Endothelial cell of umbilical vein (primary cell): Measurements from ENCODE around the gene SKA1. TPM values are rescaled to one million over a fixed set of nuclear protein-coding genes. Genes with fewer than 3 reads are reported as not detected.

Experiments used
- BruUV-seq: library from RNA; stranded (reverse); fragments of 400-500 nt; replicated peaks from 2 replicates; lab custom pipeline; 2021; lab: Mats Ljungman, UMichigan
- CTCF ChIA-PET: fragments of 300-600, 350-600 bp; sonication (Branson Sonifier 250); formaldehyde crosslinking; loops from one replicate; lab custom pipeline; 2021; ENCODE audit warnings: antibody characterized with exemption, inconsistent platforms; lab: Charles Lee
- POLR2A ChIA-PET: fragments of 300-600, 350-600 bp; sonication (Branson Sonifier 250); formaldehyde crosslinking; loops from one replicate; lab custom pipeline; 2021; ENCODE audit warnings: antibody characterized with exemption, inconsistent platforms; lab: Charles Lee
- DNase-seq: peaks from one replicate; pipeline ENCODE4 v3.0.0-alpha.2; 2011; ENCODE audit warnings: low read depth, low spot score
- FAIRE-seq: peaks from 2 replicates; lab custom pipeline; 2011; peaks lifted over from hg19 to GRCh38; lab: Jason Lieb, UNC
- H2AFZ ChIP-seq: 2 replicates; pipeline ENCODE4 v1.6.0; 2012; ENCODE audit warnings: low read depth, low read length, control low read depth, inconsistent platforms
- H3K27ac ChIP-seq: 2 replicates; pipeline ENCODE4 v1.5.1; 2011; ENCODE audit warnings: low read depth, mild to moderate bottlenecking, control low read depth, low read length, moderate library complexity; ENCODE audit not compliant: insufficient read depth
- H3K27me3 ChIP-seq, 2 experiments: 2 replicates each; pipeline versions ENCODE4 v1.6.0 to v1.6.1; 2011; ENCODE audit warnings: low read length in 2 of 2, mixed read lengths in 1 of 2; ENCODE audit not compliant: control insufficient read depth in 2 of 2, insufficient read depth in 2 of 2
- H3K36me3 ChIP-seq, 2 experiments: 2 replicates in 1 of 2; 3 replicates in 1 of 2; pipeline ENCODE4 v1.5.1; 2011; ENCODE audit warnings: low read length in 2 of 2, mild to moderate bottlenecking in 1 of 2, moderate library complexity in 1 of 2; ENCODE audit not compliant: control insufficient read depth in 2 of 2, insufficient read depth in 2 of 2; ENCODE audit errors: extremely low read depth in 1 of 2
- H3K4me1 ChIP-seq: 3 replicates; pipeline ENCODE4 v1.5.1; 2011; ENCODE audit warnings: mild to moderate bottlenecking, low read length; ENCODE audit not compliant: control insufficient read depth, insufficient read depth; ENCODE audit errors: extremely low read depth
- H3K4me2 ChIP-seq: 2 replicates; pipeline ENCODE4 v1.6.1; 2011; ENCODE audit warnings: low read length, control low read depth, mixed read lengths; ENCODE audit not compliant: insufficient read depth
- H3K4me3 ChIP-seq, 3 experiments: fragments of 200-600 bp in 1 of 3; sonication (generic), shearing (Covaris generic) in 1 of 3; replicated peaks in 1 of 3; 2 replicates each; pipeline ENCODE4 v1.5.1; 2011 to 2016; ENCODE audit warnings: control low read depth in 3 of 3, low read length in 3 of 3, mild to moderate bottlenecking in 2 of 3, inconsistent platforms in 1 of 3, low read depth in 1 of 3, moderate library complexity in 1 of 3; ENCODE audit not compliant: insufficient read depth in 1 of 3
- H3K79me2 ChIP-seq: 2 replicates; pipeline ENCODE4 v1.6.0; 2012; ENCODE audit warnings: low read length, inconsistent platforms; ENCODE audit not compliant: control insufficient read depth, insufficient read depth
- H3K9ac ChIP-seq: replicated peaks from 2 replicates; pipeline ENCODE3; 2011; ENCODE audit warnings: low read length, control low read depth; ENCODE audit not compliant: insufficient read depth; ENCODE audit errors: extremely low read depth
- H3K9me1 ChIP-seq: replicated peaks from 3 replicates; pipeline ENCODE4 v1.6.0; 2011; ENCODE audit warnings: mild to moderate bottlenecking, low read length; ENCODE audit not compliant: control insufficient read depth, insufficient read depth; ENCODE audit errors: extremely low read depth
- H3K9me3 ChIP-seq: replicated peaks from 2 replicates; pipeline ENCODE4 v1.5.1; 2012; ENCODE audit warnings: low read length, inconsistent platforms; ENCODE audit not compliant: control insufficient read depth, insufficient read depth
- H4K20me1 ChIP-seq: replicated peaks from 2 replicates; pipeline ENCODE3; 2011; ENCODE audit warnings: mild to moderate bottlenecking, low read length; ENCODE audit not compliant: control insufficient read depth, insufficient read depth; ENCODE audit errors: extremely low read depth
- EZH2 ChIP-seq: IDR thresholded peaks from 2 replicates; pipeline ENCODE4 v1.6.1; 2012; ENCODE audit warnings: borderline replicate concordance, low read depth, mild to moderate bottlenecking, moderate library complexity, low read length, inconsistent platforms; ENCODE audit not compliant: severe bottlenecking
- FOS ChIP-seq: IDR thresholded peaks from 2 replicates; pipeline ENCODE4 v1.6.1; 2011; ENCODE audit warnings: mild to moderate bottlenecking, low read length, moderate library complexity, borderline replicate concordance; ENCODE audit not compliant: insufficient read depth
- GATA2 ChIP-seq: IDR thresholded peaks from 2 replicates; pipeline ENCODE4 v1.7.0; 2011; ENCODE audit warnings: low read depth, mild to moderate bottlenecking, moderate library complexity, mixed read lengths, low read length; ENCODE audit not compliant: insufficient read length, insufficient read depth
- JUN ChIP-seq: IDR thresholded peaks from 2 replicates; pipeline ENCODE4 v1.6.1; 2011; ENCODE audit warnings: borderline replicate concordance, low read depth; ENCODE audit not compliant: insufficient read length, insufficient read depth
- MYC ChIP-seq: IDR thresholded peaks from one replicate; pipeline ENCODE4 v1.6.1; 2011; ENCODE audit warnings: mild to moderate bottlenecking, low read depth, low read length
- POLR2A ChIP-seq: IDR thresholded peaks from 2 replicates; pipeline ENCODE4 v1.6.1; 2012; ENCODE audit warnings: low read depth, mild to moderate bottlenecking, control low read depth, low read length
- POLR2AphosphoS5 ChIP-seq: IDR thresholded peaks from 2 replicates; pipeline ENCODE4 v1.6.1; 2012; ENCODE audit warnings: low read depth, mild to moderate bottlenecking, control low read depth, low read length, moderate library complexity; ENCODE audit not compliant: insufficient read depth
- dilution Hi-C: fragments of 300-500 bp; cut with MboI; formaldehyde crosslinking; loops from one replicate; pipeline ENCODE4 v1.15.0; 2019; ENCODE audit warnings: low sequenced_read_pairs; ENCODE audit not compliant: extremely low pct_ligation_motif_present
- intact Hi-C: fragments of 100-400 bp; cut with micrococcal nuclease; formaldehyde crosslinking; loops from one replicate; pipeline ENCODE4 v1.10.0; 2022
- polyA plus RNA-seq, 4 experiments: library from polyadenylated mRNA; depleted of rRNA in 3 of 4; stranded (reverse) in 3 of 4; unstranded in 1 of 4; fragments of >200 nt; gene quantifications; 2 replicates each; pipeline versions ENCODE4 v1.2.1 to v1.2.3, GENCODE V29; 2011 to 2012; ENCODE audit warnings: missing spikeins in 1 of 4
- total RNA-seq: library from RNA; stranded (reverse); gene quantifications from 2 replicates; pipeline ENCODE4 v1.2.3, GENCODE V29; 2021
- TF ChIP-seq, protein P1 (sequence below), 2 donors: IDR thresholded peaks; 1 replicate in 1 of 2; 2 replicates in 1 of 2; pipeline ENCODE4 v1.5.1; 2011; ENCODE audit warnings: low read length in 2 of 2, mild to moderate bottlenecking in 2 of 2, moderate library complexity in 2 of 2, control low read depth in 1 of 2, inconsistent platforms in 1 of 2, low read depth in 1 of 2; ENCODE audit not compliant: insufficient read depth in 1 of 2; ENCODE audit errors: extremely low read depth in 1 of 2
- TF ChIP-seq, protein P2 (sequence below): IDR thresholded peaks from 2 replicates; pipeline ENCODE4 v1.6.1; 2011; ENCODE audit not compliant: insufficient read depth, insufficient read length

The SKA1 gene
- total and polyA plus RNA-seq, 2 donors (not counting 3 experiments of a cell fraction or from before 2014, with no cell fraction given), result 8.7 to 23.9 TPM

DNA sequence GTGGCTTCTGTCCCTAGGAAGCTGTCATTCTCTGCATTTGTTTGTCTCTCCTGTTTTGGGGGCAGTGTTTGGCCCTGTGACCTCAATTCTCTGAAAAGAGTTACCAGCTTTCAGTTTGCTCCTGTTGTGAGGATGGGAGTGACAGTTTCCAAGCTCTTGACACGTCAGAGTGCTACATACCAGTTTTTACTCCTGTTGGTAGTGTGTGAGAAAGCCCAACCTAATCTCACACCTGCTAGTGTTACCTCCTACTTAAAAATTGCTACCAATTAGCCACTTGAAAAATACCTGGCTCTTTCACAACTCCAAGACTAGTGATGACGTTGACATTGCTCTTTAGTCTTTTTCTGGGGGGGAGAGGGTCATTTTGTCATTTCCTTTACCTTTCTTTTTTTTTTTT, 14.1 kb downstream of the SKA1 start:
- Histone ChIP-seq H3K9me1 (no peaks in the 10 kb centered on the region), H3K4me3 (no peak overlapping the region), H3K9ac (no peak overlapping the region), H3K9me3 (no peaks in the 10 kb centered on the region), H3K36me3 (no peaks in the 10 kb centered on the region), H3K4me2 (no peak overlapping the region), H3K27me3 (no peaks in the 10 kb centered on the region), H3K79me2 (no peaks in the 10 kb centered on the region), H3K4me1 (no peaks in the 10 kb centered on the region), H4K20me1 (no peaks in the 10 kb centered on the region), H3K27ac (no peak overlapping the region), H2AFZ (no peak overlapping the region)
- dilution Hi-C loops (no loop called here), intact Hi-C loops (no loop called here)
- DNase-seq (no peak), FAIRE-seq (no peak)
- CTCF ChIA-PET, result interaction anchor here (1.4 kb wide), 1 partner anchor 8 kb away, joined by 5 read pairs; no protein-coding TSS in a partner anchor
- TF ChIP-seq, protein P1, sequence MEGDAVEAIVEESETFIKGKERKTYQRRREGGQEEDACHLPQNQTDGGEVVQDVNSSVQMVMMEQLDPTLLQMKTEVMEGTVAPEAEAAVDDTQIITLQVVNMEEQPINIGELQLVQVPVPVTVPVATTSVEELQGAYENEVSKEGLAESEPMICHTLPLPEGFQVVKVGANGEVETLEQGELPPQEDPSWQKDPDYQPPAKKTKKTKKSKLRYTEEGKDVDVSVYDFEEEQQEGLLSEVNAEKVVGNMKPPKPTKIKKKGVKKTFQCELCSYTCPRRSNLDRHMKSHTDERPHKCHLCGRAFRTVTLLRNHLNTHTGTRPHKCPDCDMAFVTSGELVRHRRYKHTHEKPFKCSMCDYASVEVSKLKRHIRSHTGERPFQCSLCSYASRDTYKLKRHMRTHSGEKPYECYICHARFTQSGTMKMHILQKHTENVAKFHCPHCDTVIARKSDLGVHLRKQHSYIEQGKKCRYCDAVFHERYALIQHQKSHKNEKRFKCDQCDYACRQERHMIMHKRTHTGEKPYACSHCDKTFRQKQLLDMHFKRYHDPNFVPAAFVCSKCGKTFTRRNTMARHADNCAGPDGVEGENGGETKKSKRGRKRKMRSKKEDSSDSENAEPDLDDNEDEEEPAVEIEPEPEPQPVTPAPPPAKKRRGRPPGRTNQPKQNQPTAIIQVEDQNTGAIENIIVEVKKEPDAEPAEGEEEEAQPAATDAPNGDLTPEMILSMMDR (IDR thresholded peaks at IDR 0.05; ENCODE audit: extremely low read depth in 1 of 2, insufficient read depth in 1 of 2, low read depth in 1 of 2, low read length in 2 of 2), result no peak
- TF ChIP-seq FOS (no peak), MYC (no peak), POLR2A (no peak), POLR2AphosphoS5 (no peak), JUN (no peak), EZH2 (no peak), GATA2 (no peak)
- TF ChIP-seq, protein P2, sequence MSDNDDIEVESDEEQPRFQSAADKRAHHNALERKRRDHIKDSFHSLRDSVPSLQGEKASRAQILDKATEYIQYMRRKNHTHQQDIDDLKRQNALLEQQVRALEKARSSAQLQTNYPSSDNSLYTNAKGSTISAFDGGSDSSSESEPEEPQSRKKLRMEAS, result no peak
- no TSS peak for BruUV-seq
- POLR2A ChIA-PET, result no interaction called here
